Suppressor macrophage (primary cell): Measurements from ENCODE around the gene FOSL2.
A peak's percentile ranks its signal among the peaks of the same experiment; 100 is the strongest.

Experiments
- DNase-seq, 4 experiments: peaks; one replicate each; pipeline ENCODE4 v3.0.0-alpha.2; 2020 to 2022

The FOSL2 gene

GRCh38 chr2:28451793-28452533 lies 59.3 kb downstream of the FOSL2 start:
- no peak for DNase-seq

GRCh38 chr2:28452534-28453081 lies 60.0 kb downstream of the FOSL2 start:
- peak; percentile 80 to 90 (median 87) for DNase-seq

- no peak for DNase-seq
These were observed 60.7 kb downstream of the FOSL2 start for GRCh38 chr2:28453396-28453795.

GRCh38 chr2:28454016-28454930 lies 61.6 kb downstream of the FOSL2 start:
- DNase-seq, result no peak

- no peak for DNase-seq
These were observed 64.6 kb downstream of the FOSL2 start for GRCh38 chr2:28457237-28457636.

GRCh38 chr2:28461056-28461455 lies 68.4 kb downstream of the FOSL2 start:
- no peak for DNase-seq

GRCh38 chr2:28462122-28462521 lies 69.5 kb downstream of the FOSL2 start:
- no peak for DNase-seq

- DNase-seq, result no peak
These were observed 70.7 kb downstream of the FOSL2 start for GRCh38 chr2:28463211-28463816.

- peak; percentile 33 to 76 (median 56) for DNase-seq
These were observed 71.2 kb downstream of the FOSL2 start for GRCh38 chr2:28463893-28464292.

- no peak for DNase-seq
These were observed 72.7 kb downstream of the FOSL2 start for GRCh38 chr2:28465148-28465885.
